ENCODE measurements around the gene CLCN2. TPM values are rescaled to one million over a fixed set of nuclear protein-coding genes. Genes with fewer than 3 reads are reported as not detected.

CLCN2 gene
- total RNA-seq, 1 donor from 2014 or later, result 8.4 TPM

Small RNA genes lying within 50 kb of the gene (small RNA-seq; reads per million reads assigned to genes)
- gene SNORD66, result 316 reads per million, percentile 97 among the genes with 10 or more reads in this experiment

Other genes with a start within 250 kb of the CLCN2 start
- 45.5 TPM for gene EIF2B5, start 226.2 kb downstream of the CLCN2 start, total RNA-seq
- 30.9 TPM for gene DVL3, start 206.2 kb downstream of the CLCN2 start, total RNA-seq
- gene AP2M1, start 186.8 kb downstream of the CLCN2 start, total RNA-seq, result 263 TPM
- 41.2 TPM for gene ABCF3, start 175.4 kb downstream of the CLCN2 start, total RNA-seq
- 0.31 TPM for gene VWA5B2, start 132.0 kb downstream of the CLCN2 start, total RNA-seq
- 10.6 TPM for gene ALG3, start 112.6 kb downstream of the CLCN2 start, total RNA-seq
- 0.94 TPM for gene EEF1AKMT4, start 111.9 kb downstream of the CLCN2 start, total RNA-seq
- gene CAMK2N2, start 100.1 kb downstream of the CLCN2 start, total RNA-seq, result 3.4 TPM
- 2.2 TPM for gene ECE2, start 85.6 kb downstream of the CLCN2 start, total RNA-seq
- gene PSMD2, start 62.4 kb downstream of the CLCN2 start, total RNA-seq, result 244 TPM
- 77.8 TPM for gene EIF4G1, start 47.0 kb downstream of the CLCN2 start, total RNA-seq
- 61.6 TPM for gene FAM131A, start 24.0 kb downstream of the CLCN2 start, total RNA-seq
- gene POLR2H, start 105 bp upstream of the CLCN2 start, total RNA-seq, result 27.6 TPM
- not detected for gene THPO, start 16.6 kb upstream of the CLCN2 start, total RNA-seq
- 11.4 TPM for gene CHRD, start 18.4 kb upstream of the CLCN2 start, total RNA-seq
- gene EPHB3, start 200.2 kb upstream of the CLCN2 start, total RNA-seq, result 3.9 TPM